Measurements from ENCODE around the gene TBC1D14.
"Not testable (repeated sequence)": the region's sequence is repeated elsewhere in the genome, so short reads cannot be mapped to it uniquely, and the experiment has no call there.

The TBC1D14 gene

GRCh38 chr4:6901669-6902317 lies 7.8 kb upstream of the TBC1D14 start:
- POLR2A ChIA-PET = no interaction called here
- CTCF ChIA-PET = interaction anchor here (1.7 kb wide), 1 partner anchor 9 kb away, joined by 4 read pairs; no protein-coding TSS in a partner anchor

GRCh38 chr4:6902318-6903042 lies 7.1 kb upstream of the TBC1D14 start:
- Histone ChIP-seq H3K4me3 (ENCODE audit: control insufficient read depth in 1 of 7, extremely low read depth in 1 of 7, insufficient read depth in 4 of 7, low read depth in 2 of 7, low read length in 6 of 7) (no peak overlapping the region), H3K9me3 (ENCODE audit: control extremely low read depth in 1 of 5, control insufficient read depth in 4 of 5, insufficient read depth in 2 of 5, low read depth in 1 of 5, low read length in 4 of 5) (no peaks in the 10 kb centered on the region), H3K4me1 (ENCODE audit: control extremely low read depth in 1 of 4, control insufficient read depth in 4 of 4, insufficient read depth in 4 of 4, low read length in 3 of 4) (peaks cover 0 to 23% (median 4%) of the 10 kb centered on the region in 4 experiments), H3K27ac (ENCODE audit: insufficient read depth in 1 of 2, low read depth in 1 of 2, low read length in 2 of 2, poor library complexity in 1 of 2, severe bottlenecking in 2 of 2) (no peak overlapping the region), H3K36me3 (ENCODE audit: control insufficient read depth in 4 of 4, insufficient read depth in 4 of 4, low read length in 3 of 4) (no peaks in the 10 kb centered on the region), H3K27me3 (replicated peaks in 2 of 5; ENCODE audit: control insufficient read depth in 4 of 5, insufficient read depth in 5 of 5, low read length in 4 of 5) (peaks cover 0 to 15% (median 4%) of the 10 kb centered on the region in 5 experiments)
- ChIA-PET POLR2A (no interaction called here), CTCF (interaction anchor here (1.1 to 1.7 kb wide), 2 partner anchors 10 to 16 kb away, joined by 3 to 4 read pairs; no protein-coding TSS in a partner anchor)
- no peak for DNase-seq
- 96% methylated on average over 17 of the region's 27 CpGs for WGBS (ENCODE audit: insufficient coverage)

More at GRCh38 chr4:6901669-6902317, 7.8 kb upstream of the TBC1D14 start:
- Histone ChIP-seq H3K27me3 (replicated peaks in 2 of 5; ENCODE audit: control insufficient read depth in 4 of 5, insufficient read depth in 5 of 5, low read length in 4 of 5) (peaks cover 0 to 9% (median 0%) of the 10 kb centered on the region in 5 experiments), H3K27ac (ENCODE audit: insufficient read depth in 1 of 2, low read depth in 1 of 2, low read length in 2 of 2, poor library complexity in 1 of 2, severe bottlenecking in 2 of 2) (no peak overlapping the region), H3K4me1 (ENCODE audit: control extremely low read depth in 1 of 4, control insufficient read depth in 4 of 4, insufficient read depth in 4 of 4, low read length in 3 of 4) (peaks cover 0 to 23% (median under 1%) of the 10 kb centered on the region in 4 experiments), H3K9me3 (ENCODE audit: control extremely low read depth in 1 of 5, control insufficient read depth in 4 of 5, insufficient read depth in 2 of 5, low read depth in 1 of 5, low read length in 4 of 5) (no peaks in the 10 kb centered on the region), H3K36me3 (ENCODE audit: control insufficient read depth in 4 of 4, insufficient read depth in 4 of 4, low read length in 3 of 4) (no peaks in the 10 kb centered on the region), H3K4me3 (ENCODE audit: control insufficient read depth in 1 of 7, extremely low read depth in 1 of 7, insufficient read depth in 4 of 7, low read depth in 2 of 7, low read length in 6 of 7) (no peak overlapping the region)
- DNase-seq = no peak
- 91% methylated on average over 18 of the region's 24 CpGs for WGBS (ENCODE audit: insufficient coverage)

GRCh38 chr4:6905516-6906445 lies 3.8 kb upstream of the TBC1D14 start:
- no peaks in the 10 kb centered on the region for H3K9me3 ChIP-seq (ENCODE audit: control extremely low read depth in 1 of 5, control insufficient read depth in 4 of 5, insufficient read depth in 2 of 5, low read depth in 1 of 5, low read length in 4 of 5)
- over 99% methylated on average over 11 of the region's 13 CpGs for WGBS (ENCODE audit: insufficient coverage)
- no peak overlapping the region for H3K27ac ChIP-seq (ENCODE audit: insufficient read depth in 1 of 2, low read depth in 1 of 2, low read length in 2 of 2, poor library complexity in 1 of 2, severe bottlenecking in 2 of 2)
- DNase-seq = no peak
- ChIA-PET POLR2A (no interaction called here), CTCF (interaction anchor here (0.8 to 3.2 kb wide), 4 partner anchors 12 to 82 kb away, joined by 4 to 18 read pairs (median 10); no protein-coding TSS in a partner anchor)
- no peak overlapping the region for H3K4me3 ChIP-seq (ENCODE audit: control insufficient read depth in 1 of 7, extremely low read depth in 1 of 7, insufficient read depth in 4 of 7, low read depth in 2 of 7, low read length in 6 of 7)
- peaks cover 0 to 16% (median 4%) of the 10 kb centered on the region in 5 experiments for H3K27me3 ChIP-seq (replicated peaks in 2 of 5; ENCODE audit: control insufficient read depth in 4 of 5, insufficient read depth in 5 of 5, low read length in 4 of 5)
- no peaks in the 10 kb centered on the region for H3K36me3 ChIP-seq (ENCODE audit: control insufficient read depth in 4 of 4, insufficient read depth in 4 of 4, low read length in 3 of 4)
- H3K4me1 ChIP-seq (ENCODE audit: control extremely low read depth in 1 of 4, control insufficient read depth in 4 of 4, insufficient read depth in 4 of 4, low read length in 3 of 4) = peaks cover 5 to 35% (median 28%) of the 10 kb centered on the region in 4 experiments

- DNase-seq; H3K27ac ChIP-seq (ENCODE audit: insufficient read depth in 1 of 2, low read depth in 1 of 2, low read length in 2 of 2, poor library complexity in 1 of 2, severe bottlenecking in 2 of 2); POLR2A ChIA-PET; H3K4me3 ChIP-seq (ENCODE audit: control insufficient read depth in 1 of 7, extremely low read depth in 1 of 7, insufficient read depth in 4 of 7, low read depth in 2 of 7, low read length in 6 of 7); H3K36me3 ChIP-seq (ENCODE audit: control insufficient read depth in 4 of 4, insufficient read depth in 4 of 4, low read length in 3 of 4); H3K9me3 ChIP-seq (ENCODE audit: control extremely low read depth in 1 of 5, control insufficient read depth in 4 of 5, insufficient read depth in 2 of 5, low read depth in 1 of 5, low read length in 4 of 5): not testable (repeated sequence)
- peaks cover 0 to 16% (median 4%) of the 10 kb centered on the region in 5 experiments for H3K27me3 ChIP-seq (replicated peaks in 2 of 5; ENCODE audit: control insufficient read depth in 4 of 5, insufficient read depth in 5 of 5, low read length in 4 of 5)
- WGBS (ENCODE audit: insufficient coverage) = 87% methylated on average over 4 of the region's 6 CpGs
- CTCF ChIA-PET = interaction anchor here (0.8 to 3.2 kb wide), 4 partner anchors 11 to 81 kb away, joined by 4 to 18 read pairs (median 10); no protein-coding TSS in a partner anchor
- peaks cover 5 to 39% (median 35%) of the 10 kb centered on the region in 4 experiments for H3K4me1 ChIP-seq (ENCODE audit: control extremely low read depth in 1 of 4, control insufficient read depth in 4 of 4, insufficient read depth in 4 of 4, low read length in 3 of 4)
These were observed 3.1 kb upstream of the TBC1D14 start for GRCh38 chr4:6906486-6906885.

- Histone ChIP-seq H3K4me3 (ENCODE audit: control insufficient read depth in 1 of 7, extremely low read depth in 1 of 7, insufficient read depth in 4 of 7, low read depth in 2 of 7, low read length in 6 of 7) (peak overlapping the region in 1 of 7 experiments; percentile 36), H3K27ac (ENCODE audit: insufficient read depth in 1 of 2, low read depth in 1 of 2, low read length in 2 of 2, poor library complexity in 1 of 2, severe bottlenecking in 2 of 2) (no peak overlapping the region), H3K36me3 (ENCODE audit: control insufficient read depth in 4 of 4, insufficient read depth in 4 of 4, low read length in 3 of 4) (no peaks in the 10 kb centered on the region), H3K9me3 (ENCODE audit: control extremely low read depth in 1 of 5, control insufficient read depth in 4 of 5, insufficient read depth in 2 of 5, low read depth in 1 of 5, low read length in 4 of 5) (no peaks in the 10 kb centered on the region), H3K4me1 (ENCODE audit: control extremely low read depth in 1 of 4, control insufficient read depth in 4 of 4, insufficient read depth in 4 of 4, low read length in 3 of 4) (peaks cover 5 to 40% (median 38%) of the 10 kb centered on the region in 4 experiments), H3K27me3 (replicated peaks in 2 of 5; ENCODE audit: control insufficient read depth in 4 of 5, insufficient read depth in 5 of 5, low read length in 4 of 5) (peaks cover 0 to 16% (median 4%) of the 10 kb centered on the region in 5 experiments)
- CTCF ChIA-PET = interaction anchor here (1.9 to 2.6 kb wide), 4 partner anchors 14 to 21 kb away, joined by 6 to 16 read pairs (median 8); no protein-coding TSS in a partner anchor
- 24% methylated on average over 19 of the region's 22 CpGs for WGBS (ENCODE audit: insufficient coverage)
- POLR2A ChIA-PET = interaction anchor here (0.8 to 1.5 kb wide), 2 partner anchors 14 to 16 kb away, joined by 3 to 4 read pairs; no protein-coding TSS in a partner anchor
- no peak for DNase-seq
These were observed 1.9 kb upstream of the TBC1D14 start for GRCh38 chr4:6907658-6908191.

GRCh38 chr4:6908432-6909112 lies 1.1 kb upstream of the TBC1D14 start:
- Histone ChIP-seq H3K9me3 (ENCODE audit: control extremely low read depth in 1 of 5, control insufficient read depth in 4 of 5, insufficient read depth in 2 of 5, low read depth in 1 of 5, low read length in 4 of 5) (no peaks in the 10 kb centered on the region), H3K27me3 (replicated peaks in 2 of 5; ENCODE audit: control insufficient read depth in 4 of 5, insufficient read depth in 5 of 5, low read length in 4 of 5) (peaks cover 0 to 16% (median 4%) of the 10 kb centered on the region in 5 experiments), H3K27ac (ENCODE audit: insufficient read depth in 1 of 2, low read depth in 1 of 2, low read length in 2 of 2, poor library complexity in 1 of 2, severe bottlenecking in 2 of 2) (peak overlapping the region in 1 of 2 experiments; percentile 96), H3K36me3 (ENCODE audit: control insufficient read depth in 4 of 4, insufficient read depth in 4 of 4, low read length in 3 of 4) (no peaks in the 10 kb centered on the region), H3K4me1 (ENCODE audit: control extremely low read depth in 1 of 4, control insufficient read depth in 4 of 4, insufficient read depth in 4 of 4, low read length in 3 of 4) (peaks cover 5 to 44% (median 41%) of the 10 kb centered on the region in 4 experiments), H3K4me3 (ENCODE audit: control insufficient read depth in 1 of 7, extremely low read depth in 1 of 7, insufficient read depth in 4 of 7, low read depth in 2 of 7, low read length in 6 of 7) (peak overlapping the region; percentile 71 to 91 (median 83))
- ChIA-PET POLR2A (interaction anchor here (0.6 to 1.5 kb wide), 5 partner anchors 15 to 125 kb away, joined by 3 to 4 read pairs (median 4); no protein-coding TSS in a partner anchor), CTCF (interaction anchor here (0.7 to 3.3 kb wide), 11 partner anchors 14 to 63 kb away, joined by 3 to 14 read pairs (median 4); no protein-coding TSS in a partner anchor)
- DNase-seq = peak in 1 of 3 donors; percentile 21
- WGBS (ENCODE audit: insufficient coverage) = 33% methylated on average over 15 of the region's 15 CpGs

Measured in common myeloid progenitor, CD34-positive (primary cell).